Activated T-cell treated with anti-CD3 and anti-CD28 coated beads for 48 hours (primary cell): ENCODE results near the gene PPARG.

Source experiments
- DNase-seq: peaks from one replicate; pipeline ENCODE4 v3.0.0-alpha.2; 2020; ENCODE audit warnings: low read depth

PPARG gene

GRCh38 chr3:12416731-12417130, 127.9 kb downstream of the PPARG start:
- no peak for DNase-seq

GRCh38 chr3:12420393-12420792, 131.5 kb downstream of the PPARG start:
- DNase-seq, result peak; percentile 43

- DNase-seq, result no peak
Observed at GRCh38 chr3:12421132-12421531, 132.3 kb downstream of the PPARG start.

GRCh38 chr3:12423131-12423530, 134.3 kb downstream of the PPARG start:
- DNase-seq, result no peak

GRCh38 chr3:12423918-12424630, 135.2 kb downstream of the PPARG start:
- peak; percentile 52 for DNase-seq

GRCh38 chr3:12424635-12425319, 135.9 kb downstream of the PPARG start:
- DNase-seq, result no peak

DNA sequence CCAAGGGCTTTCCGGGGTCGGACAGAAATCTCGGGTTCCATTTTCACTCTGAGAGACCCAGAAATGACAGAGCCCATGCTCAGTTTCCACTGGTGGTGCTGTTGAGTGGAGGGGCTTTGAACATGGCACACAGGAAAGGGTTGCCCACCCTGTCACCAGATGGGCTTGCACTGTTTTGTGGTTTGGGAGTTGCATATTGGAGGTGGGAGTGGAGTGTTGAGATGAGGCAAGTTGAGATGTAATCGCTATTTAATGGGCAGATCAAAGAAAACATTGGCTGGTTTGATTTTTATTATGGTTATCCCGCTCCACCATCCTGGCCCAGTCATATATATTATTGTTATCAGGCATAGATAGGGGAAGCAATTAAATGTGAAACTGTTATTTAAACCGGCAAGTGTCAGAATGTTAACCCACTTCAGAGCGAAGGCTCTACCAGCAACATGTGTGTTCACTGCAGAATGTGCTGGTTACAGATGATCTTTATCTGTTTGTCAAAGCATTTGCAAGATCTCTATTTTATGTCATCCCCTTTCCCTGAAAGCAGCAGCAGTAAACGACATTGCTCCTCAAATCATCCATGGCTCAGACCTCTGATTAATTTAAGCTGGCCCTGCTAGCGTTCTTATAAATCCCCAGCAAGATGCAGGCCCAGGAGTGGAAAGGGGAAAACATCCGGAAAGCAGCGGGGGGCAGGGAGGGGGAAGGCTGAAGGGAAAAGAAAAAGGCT, 137.1 kb downstream of the PPARG start:
- DNase-seq, result no peak

- DNase-seq, result no peak
Observed at GRCh38 chr3:12427551-12427950, 138.7 kb downstream of the PPARG start.

- DNase-seq, result no peak
Observed at GRCh38 chr3:12428126-12428525, 139.3 kb downstream of the PPARG start.

DNA sequence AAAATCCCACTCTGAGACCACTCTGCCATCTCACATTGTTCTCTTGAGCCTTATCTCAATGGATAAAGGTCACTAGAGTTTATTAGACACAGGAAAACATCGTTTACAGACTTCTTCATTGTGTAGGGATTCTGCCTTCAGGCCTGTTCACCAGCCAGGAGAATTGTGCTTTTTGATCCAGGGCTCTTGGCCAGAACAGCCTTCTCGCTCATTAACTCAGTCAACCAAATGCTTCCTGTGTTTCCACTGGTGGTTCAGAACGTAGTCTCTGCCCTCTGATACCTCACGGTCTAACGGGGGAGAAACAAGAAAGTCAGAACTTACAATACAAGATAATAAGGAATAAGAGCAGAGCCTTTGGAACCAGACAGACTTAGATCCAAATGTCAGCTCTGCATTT, 141.2 kb downstream of the PPARG start:
- DNase-seq, result no peak

GRCh38 chr3:12433823-12434222, 145.0 kb downstream of the PPARG start:
- DNase-seq, result no peak

GRCh38 chr3:12436514-12437220, 147.8 kb downstream of the PPARG start:
- DNase-seq, result no peak

- no peak for DNase-seq
Observed at GRCh38 chr3:12437221-12437605, 148.3 kb downstream of the PPARG start.

GRCh38 chr3:12437861-12438260, 149.0 kb downstream of the PPARG start:
- no peak for DNase-seq

GRCh38 chr3:12438318-12438717, 149.4 kb downstream of the PPARG start:
- DNase-seq, result no peak

GRCh38 chr3:12439161-12439940, 150.5 kb downstream of the PPARG start:
- DNase-seq, result no peak

DNA sequence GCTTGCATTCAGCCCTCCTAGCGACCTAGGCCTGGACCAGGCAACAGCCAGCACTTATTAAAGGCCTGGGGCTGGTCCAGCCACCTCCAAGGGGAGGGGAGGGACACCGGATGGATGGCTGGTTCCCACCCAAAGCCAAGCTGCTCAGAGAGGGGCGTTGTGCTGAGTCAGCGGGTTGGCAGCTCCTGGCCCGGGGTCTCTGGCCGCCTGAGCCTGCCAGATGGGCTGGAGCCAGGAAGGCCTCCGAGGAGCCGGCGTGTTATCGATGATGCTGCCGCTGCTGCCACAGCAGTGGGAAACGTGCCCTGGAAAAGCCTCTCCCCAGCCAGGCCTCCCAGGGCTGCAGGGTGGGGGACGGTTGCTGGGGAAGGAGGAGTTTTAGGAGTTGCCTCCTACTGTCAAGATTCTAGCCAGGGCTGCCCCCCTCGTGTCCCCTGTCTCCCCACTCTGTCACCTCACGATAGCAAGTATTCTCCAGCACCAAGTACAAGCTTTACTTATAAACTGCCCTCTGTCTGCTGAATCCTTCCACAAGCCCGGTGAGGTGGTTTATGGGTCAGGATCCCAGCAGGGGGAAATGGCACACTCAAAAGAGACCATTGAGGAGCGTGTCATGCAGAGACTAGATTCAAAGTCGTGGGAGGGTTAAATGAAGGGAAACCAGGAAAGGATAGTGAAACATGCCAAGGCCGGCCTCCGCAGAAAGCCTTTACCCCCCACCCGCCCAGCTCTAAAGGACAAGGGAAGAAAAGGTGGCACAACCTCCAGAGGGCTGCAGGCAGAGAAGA, 152.3 kb downstream of the PPARG start:
- DNase-seq, result no peak

GRCh38 chr3:12442654-12443501, 154.0 kb downstream of the PPARG start:
- no peak for DNase-seq

- DNase-seq, result no peak
Observed at GRCh38 chr3:12443781-12444522, 155.1 kb downstream of the PPARG start.
